A673 (cell line): Measurements from ENCODE around the gene STKLD1. TPM values are rescaled to one million over a fixed set of nuclear protein-coding genes. Genes with fewer than 3 reads are reported as not detected.

ENCODE experiments used
- BruUV-seq: library from RNA; stranded (reverse); fragments of 400-500 nt; replicated peaks from 2 replicates; lab custom pipeline; 2021; lab: Mats Ljungman, UMichigan
- CTCF ChIA-PET: fragments of 300-600 bp; sonication (Branson Sonifier 250); formaldehyde crosslinking; loops from one replicate; lab custom pipeline; 2022; ENCODE audit warnings: antibody characterized with exemption; lab: Charles Lee
- POLR2A ChIA-PET: fragments of 300-600 bp; sonication (Branson Sonifier 250); formaldehyde crosslinking; loops from one replicate; lab custom pipeline; 2022; ENCODE audit warnings: antibody characterized with exemption; ENCODE audit not compliant: low non-redundant PET; lab: Charles Lee
- DNase-seq: peaks from one replicate; pipeline ENCODE4 v3.0.0-alpha.2; 2015; ENCODE audit warnings: low spot score
- H3K27ac ChIP-seq: fragments of 200-600 bp; sonication (generic); 2 replicates; pipeline ENCODE4 v1.5.1; 2016; ENCODE audit warnings: mixed run types, low read depth, mild to moderate bottlenecking, mixed read lengths, antibody characterized with exemption, low read length; ENCODE audit not compliant: poor library complexity, severe bottlenecking
- H3K27me3 ChIP-seq: fragments of 200-600 bp; sonication (generic); replicated peaks from 2 replicates; pipeline ENCODE4 v1.6.1; 2017; ENCODE audit warnings: mixed run types, low read depth, mild to moderate bottlenecking, mixed read lengths, antibody characterized with exemption, low read length; ENCODE audit not compliant: insufficient read depth, poor library complexity
- H3K36me3 ChIP-seq: fragments of 200-600 bp; sonication (generic); 2 replicates; pipeline ENCODE4 v1.6.1; 2016; ENCODE audit warnings: mixed run types, mild to moderate bottlenecking, mixed read lengths, antibody characterized with exemption, low read length; ENCODE audit not compliant: insufficient read depth, poor library complexity, severe bottlenecking
- H3K4me1 ChIP-seq: fragments of 200-600 bp; sonication (generic); 2 replicates; pipeline ENCODE4 v1.6.1; 2017; ENCODE audit warnings: mixed run types, mild to moderate bottlenecking, mixed read lengths, antibody characterized with exemption, low read length; ENCODE audit not compliant: insufficient read depth, poor library complexity, severe bottlenecking
- H3K4me3 ChIP-seq: fragments of 200-600 bp; sonication (generic); 2 replicates; pipeline ENCODE4 v1.5.1; 2016; ENCODE audit warnings: low read depth, mixed run types, mild to moderate bottlenecking, mixed read lengths, low read length; ENCODE audit not compliant: poor library complexity, severe bottlenecking
- H3K9me3 ChIP-seq: fragments of 200-600 bp; sonication (generic); 2 replicates; pipeline ENCODE4 v1.6.1; 2016; ENCODE audit warnings: mixed run types, low read depth, mild to moderate bottlenecking, mixed read lengths, antibody characterized with exemption, low read length; ENCODE audit not compliant: poor library complexity, severe bottlenecking
- EZH2 ChIP-seq: fragments of 200-600 bp; sonication (generic); IDR thresholded peaks from 2 replicates; pipeline ENCODE4 v1.6.1; 2017; ENCODE audit warnings: borderline replicate concordance, low read depth, mild to moderate bottlenecking, mixed read lengths, antibody characterized with exemption, low read length; ENCODE audit not compliant: poor library complexity, severe bottlenecking
- intact Hi-C: fragments of 100-400 bp; cut with micrococcal nuclease; formaldehyde crosslinking; loops from one replicate; pipeline ENCODE4 v1.10.0; 2022; ENCODE audit not compliant: unreplicated experiment
- total RNA-seq: library from RNA; stranded (reverse); gene quantifications from 2 replicates; pipeline ENCODE4 v1.2.3, GENCODE V29; 2021
- TF ChIP-seq, protein P1 (sequence below): fragments of 300-800, 200-600 bp; sonication (generic); conservative IDR thresholded peaks from 2 replicates; pipeline ENCODE4 v1.5.1; 2017; ENCODE audit warnings: low read depth, mild to moderate bottlenecking, antibody characterized with exemption, low read length, moderate library complexity, mixed read lengths

Gene STKLD1
- total RNA-seq, 1 experiment from 2014 or later: 0.52 TPM

DNA sequence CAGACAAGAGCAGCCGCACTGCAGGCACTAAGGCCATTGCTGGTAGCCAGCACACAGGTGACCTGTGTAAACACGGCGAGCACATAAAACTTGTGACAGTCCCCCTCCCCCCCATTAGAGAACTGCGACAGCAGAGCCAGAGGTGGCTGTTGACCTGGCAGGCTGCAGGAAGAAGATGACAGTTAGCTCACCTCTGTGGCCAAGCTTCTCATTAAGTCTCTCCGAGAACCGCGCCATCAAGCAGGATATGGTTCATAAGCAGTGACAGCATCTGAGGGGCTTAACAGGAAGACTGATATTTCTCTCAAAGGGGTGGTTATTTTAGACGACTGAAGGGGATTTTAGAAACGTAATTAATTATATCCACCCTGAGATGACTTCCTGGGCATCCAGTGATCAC is 5.5 kb upstream of the STKLD1 start:
- POLR2A ChIA-PET: interaction anchor here (0.6 kb wide), 1 partner anchor 89 kb away, joined by 11 read pairs; the partner anchor contains the start of gene CACFD1
- BruUV-seq: no TSS peak
- Histone ChIP-seq H3K36me3 (peaks cover 55% of the 10 kb centered on the region), H3K4me3 (no peak overlapping the region), H3K27me3 (no peaks in the 10 kb centered on the region), H3K9me3 (no peaks in the 10 kb centered on the region), H3K4me1 (no peaks in the 10 kb centered on the region), H3K27ac (no peak overlapping the region)
- TF ChIP-seq EZH2: no peak
- TF ChIP-seq, protein P1, sequence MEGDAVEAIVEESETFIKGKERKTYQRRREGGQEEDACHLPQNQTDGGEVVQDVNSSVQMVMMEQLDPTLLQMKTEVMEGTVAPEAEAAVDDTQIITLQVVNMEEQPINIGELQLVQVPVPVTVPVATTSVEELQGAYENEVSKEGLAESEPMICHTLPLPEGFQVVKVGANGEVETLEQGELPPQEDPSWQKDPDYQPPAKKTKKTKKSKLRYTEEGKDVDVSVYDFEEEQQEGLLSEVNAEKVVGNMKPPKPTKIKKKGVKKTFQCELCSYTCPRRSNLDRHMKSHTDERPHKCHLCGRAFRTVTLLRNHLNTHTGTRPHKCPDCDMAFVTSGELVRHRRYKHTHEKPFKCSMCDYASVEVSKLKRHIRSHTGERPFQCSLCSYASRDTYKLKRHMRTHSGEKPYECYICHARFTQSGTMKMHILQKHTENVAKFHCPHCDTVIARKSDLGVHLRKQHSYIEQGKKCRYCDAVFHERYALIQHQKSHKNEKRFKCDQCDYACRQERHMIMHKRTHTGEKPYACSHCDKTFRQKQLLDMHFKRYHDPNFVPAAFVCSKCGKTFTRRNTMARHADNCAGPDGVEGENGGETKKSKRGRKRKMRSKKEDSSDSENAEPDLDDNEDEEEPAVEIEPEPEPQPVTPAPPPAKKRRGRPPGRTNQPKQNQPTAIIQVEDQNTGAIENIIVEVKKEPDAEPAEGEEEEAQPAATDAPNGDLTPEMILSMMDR: no peak
- no peak for DNase-seq
- intact Hi-C loops: no loop called here
- CTCF ChIA-PET: no interaction called here

DNA sequence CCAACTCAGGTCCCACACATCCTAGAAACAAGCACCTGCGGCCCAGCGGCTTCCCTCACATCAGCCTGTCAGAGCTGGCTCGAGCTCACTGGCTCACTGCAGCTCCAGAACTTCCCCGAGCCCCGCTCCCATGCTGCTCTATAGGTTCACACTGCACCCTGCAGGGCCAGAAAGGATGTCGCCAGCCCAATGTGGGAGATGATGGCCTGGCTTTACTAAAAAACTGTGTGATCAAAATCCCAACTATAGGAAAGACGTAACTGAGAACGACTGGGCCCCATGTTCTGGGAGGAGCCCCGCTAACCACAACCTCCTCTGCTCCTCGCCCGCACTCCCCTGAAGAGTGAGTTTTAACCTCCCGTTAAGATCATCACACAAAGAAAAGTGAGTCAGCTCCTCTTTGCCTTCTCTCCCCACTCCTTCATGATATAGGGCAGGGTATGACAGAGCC is 4.9 kb upstream of the STKLD1 start:
- ChIA-PET POLR2A (no interaction called here), CTCF (no interaction called here)
- no TSS peak for BruUV-seq
- peaks cover under 1% of the 10 kb centered on the region for H3K4me1 ChIP-seq
- peak overlapping the region; percentile 18 for H3K27ac ChIP-seq
- intact Hi-C loops: no loop called here
- H3K36me3 ChIP-seq: peaks cover 49% of the 10 kb centered on the region
- no peak for TF ChIP-seq EZH2
- TF ChIP-seq, protein P1: no peak
- H3K9me3 ChIP-seq: no peaks in the 10 kb centered on the region
- H3K27me3 ChIP-seq: no peaks in the 10 kb centered on the region
- no peak overlapping the region for H3K4me3 ChIP-seq
- no peak for DNase-seq

DNA sequence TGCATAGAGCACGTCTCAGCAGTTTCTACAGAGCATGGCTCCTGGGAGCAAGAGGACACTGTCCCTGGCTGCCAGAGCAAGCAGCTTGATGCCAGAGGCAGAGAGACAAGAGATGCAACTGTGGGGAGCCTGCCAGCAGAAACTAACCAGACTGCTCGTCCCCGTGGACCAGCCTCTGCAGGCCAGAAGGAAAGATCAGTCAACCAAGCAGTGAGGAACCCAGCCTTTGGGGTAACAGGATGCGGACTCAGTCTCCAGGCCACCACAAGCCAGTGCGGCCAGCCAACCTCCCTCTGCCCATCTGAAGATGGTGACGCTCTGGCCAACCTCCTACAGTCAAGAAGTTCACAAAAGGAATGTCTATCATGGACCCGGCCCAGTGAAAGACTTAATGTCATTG is 4.0 kb upstream of the STKLD1 start:
- CTCF ChIA-PET: no interaction called here
- no TSS peak for BruUV-seq

More for the DNA sequence above, 4.0 kb upstream of the STKLD1 start:
- no peaks in the 10 kb centered on the region for H3K9me3 ChIP-seq
- DNase-seq: no peak
- peak overlapping the region; percentile 18 for H3K27ac ChIP-seq
- TF ChIP-seq, protein P1: no peak
- no peak for TF ChIP-seq EZH2
- peaks cover 40% of the 10 kb centered on the region for H3K36me3 ChIP-seq
- no peak overlapping the region for H3K4me3 ChIP-seq
- peaks cover 9% of the 10 kb centered on the region for H3K4me1 ChIP-seq
- intact Hi-C loops: no loop called here
- H3K27me3 ChIP-seq: no peaks in the 10 kb centered on the region
- POLR2A ChIA-PET: no interaction called here
